Parathyroid adenoma (tissue), 2 donors: ENCODE results near the gene NOS2.
"Not testable (repeated sequence)": the region's sequence is repeated elsewhere in the genome, so short reads cannot be mapped to it uniquely, and the experiment has no call there.

ENCODE experiments used
- H2AFZ ChIP-seq: fragments of 300-600 bp; sonication (generic); one replicate; pipeline ENCODE4 v1.7.0; 2017; ENCODE audit warnings: antibody characterized with exemption, mild to moderate bottlenecking
- H3K27ac ChIP-seq: fragments of 300-600 bp; sonication (generic); one replicate; pipeline ENCODE4 v1.7.0; 2017
- H3K27me3 ChIP-seq: fragments of 300-600 bp; sonication (generic); one replicate; pipeline ENCODE4 v1.7.0; 2017; ENCODE audit warnings: low read length; ENCODE audit not compliant: control insufficient read depth, insufficient read depth
- H3K36me3 ChIP-seq: fragments of 300-600 bp; sonication (generic); one replicate; pipeline ENCODE4 v1.7.0; 2017; ENCODE audit warnings: low read length; ENCODE audit not compliant: control insufficient read depth, insufficient read depth
- H3K4me1 ChIP-seq: fragments of 300-600 bp; sonication (generic); one replicate; pipeline ENCODE4 v1.7.0; 2017; ENCODE audit warnings: control low read depth
- H3K4me2 ChIP-seq: fragments of 300-600 bp; sonication (generic); one replicate; pipeline ENCODE4 v1.7.0; 2017; ENCODE audit warnings: low read length
- H3K4me3 ChIP-seq: fragments of 300-600 bp; sonication (generic); one replicate; pipeline ENCODE4 v1.7.0; 2017; ENCODE audit warnings: low read depth, low read length
- H3K79me2 ChIP-seq: fragments of 300-600 bp; sonication (generic); one replicate; pipeline ENCODE4 v1.7.0; 2017; ENCODE audit warnings: control low read depth
- H3K9ac ChIP-seq: fragments of 300-600 bp; sonication (generic); one replicate; pipeline ENCODE4 v1.7.0; 2017; ENCODE audit warnings: mild to moderate bottlenecking
- H3K9me3 ChIP-seq: fragments of 300-600 bp; sonication (generic); one replicate; pipeline ENCODE4 v1.7.0; 2017; ENCODE audit warnings: low read length; ENCODE audit not compliant: control insufficient read depth
- TF ChIP-seq, protein P1 (sequence below): fragments of 300-600 bp; sonication (generic); IDR thresholded peaks from one replicate; pipeline ENCODE4 v1.7.0; 2017; ENCODE audit warnings: antibody characterized with exemption, mild to moderate bottlenecking
- donor health status: primary hyperparathyroidism.

NOS2 gene

DNA sequence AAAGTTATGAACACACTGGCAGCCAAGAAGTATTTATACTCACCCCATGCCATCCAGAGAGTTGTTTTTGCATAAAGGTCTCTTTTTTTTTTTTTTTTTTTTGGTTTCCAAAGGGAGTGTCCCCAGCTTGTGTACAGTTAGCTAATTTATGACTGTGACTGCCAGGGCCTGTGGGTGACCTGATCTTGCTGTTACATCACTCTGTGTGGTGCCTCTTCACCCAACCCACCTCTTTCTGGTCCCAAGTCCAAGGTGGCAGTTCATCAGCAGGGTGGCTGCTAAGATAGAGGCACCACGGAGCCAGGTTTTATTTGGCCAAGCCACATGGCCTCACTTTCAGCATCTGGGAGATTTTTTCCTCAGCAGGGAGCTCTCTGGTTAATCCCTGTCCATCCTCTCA lies at the start of gene NOS2:
NOS2 (minus strand) TSS at position 8 of the 400 bp plus-strand sequence. CDS start 1,720 bp downstream, outside the sequence.
- no peak within 1 kb of the TSS for H3K4me3 ChIP-seq
- no peak within 1 kb of the TSS for H3K27ac ChIP-seq
- H3K9ac ChIP-seq: no peak within 1 kb of the TSS

GRCh38 chr17:27849474-27850185 lies 49.3 kb upstream of the NOS2 start:
- Histone ChIP-seq H3K9ac (no peak overlapping the region), H3K79me2 (no peaks in the 10 kb centered on the region), H3K4me2 (no peak overlapping the region), H3K27ac (no peak overlapping the region), H3K36me3 (no peaks in the 10 kb centered on the region), H3K27me3 (no peaks in the 10 kb centered on the region), H3K4me3 (no peak overlapping the region), H3K9me3 (no peaks in the 10 kb centered on the region), H2AFZ (no peak overlapping the region), H3K4me1 (no peaks in the 10 kb centered on the region)
- TF ChIP-seq, protein P1, sequence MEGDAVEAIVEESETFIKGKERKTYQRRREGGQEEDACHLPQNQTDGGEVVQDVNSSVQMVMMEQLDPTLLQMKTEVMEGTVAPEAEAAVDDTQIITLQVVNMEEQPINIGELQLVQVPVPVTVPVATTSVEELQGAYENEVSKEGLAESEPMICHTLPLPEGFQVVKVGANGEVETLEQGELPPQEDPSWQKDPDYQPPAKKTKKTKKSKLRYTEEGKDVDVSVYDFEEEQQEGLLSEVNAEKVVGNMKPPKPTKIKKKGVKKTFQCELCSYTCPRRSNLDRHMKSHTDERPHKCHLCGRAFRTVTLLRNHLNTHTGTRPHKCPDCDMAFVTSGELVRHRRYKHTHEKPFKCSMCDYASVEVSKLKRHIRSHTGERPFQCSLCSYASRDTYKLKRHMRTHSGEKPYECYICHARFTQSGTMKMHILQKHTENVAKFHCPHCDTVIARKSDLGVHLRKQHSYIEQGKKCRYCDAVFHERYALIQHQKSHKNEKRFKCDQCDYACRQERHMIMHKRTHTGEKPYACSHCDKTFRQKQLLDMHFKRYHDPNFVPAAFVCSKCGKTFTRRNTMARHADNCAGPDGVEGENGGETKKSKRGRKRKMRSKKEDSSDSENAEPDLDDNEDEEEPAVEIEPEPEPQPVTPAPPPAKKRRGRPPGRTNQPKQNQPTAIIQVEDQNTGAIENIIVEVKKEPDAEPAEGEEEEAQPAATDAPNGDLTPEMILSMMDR: no peak

More for the DNA sequence above, at the start of gene NOS2:
- Histone ChIP-seq H3K9me3 (no peaks in the 10 kb centered on the region), H2AFZ (no peak within 1 kb of the TSS), H3K4me2 (no peak within 1 kb of the TSS), H3K4me1 (no peaks in the 10 kb centered on the region), H3K27me3 (no peaks in the 10 kb centered on the region), H3K36me3 (no peaks in the 10 kb centered on the region), H3K79me2 (no peaks in the 10 kb centered on the region)
- TF ChIP-seq, protein P1: no peak

DNA sequence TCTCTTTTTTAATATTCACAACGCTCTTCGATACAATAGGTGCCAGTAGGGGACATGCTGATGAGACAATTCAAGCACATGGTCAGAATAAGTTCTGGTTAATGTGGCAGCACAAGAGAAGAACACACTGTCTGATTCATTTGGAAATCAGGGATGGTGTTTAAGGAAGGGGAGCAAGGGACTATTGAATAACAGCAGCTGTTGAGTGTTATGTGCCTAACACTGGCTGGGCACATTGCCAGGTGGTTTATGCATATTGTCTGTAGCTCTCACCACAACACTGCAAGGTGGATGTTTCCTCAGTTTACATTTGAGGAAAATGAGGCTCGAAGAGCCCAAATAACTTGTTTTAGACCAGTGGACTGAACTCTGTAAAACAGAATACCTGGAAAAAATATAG lies 48.6 kb upstream of the NOS2 start:
- Histone ChIP-seq H3K9ac (no peak overlapping the region), H3K9me3 (no peaks in the 10 kb centered on the region), H3K36me3 (no peaks in the 10 kb centered on the region), H3K4me3 (no peak overlapping the region), H3K27me3 (no peaks in the 10 kb centered on the region), H2AFZ (no peak overlapping the region), H3K27ac (no peak overlapping the region), H3K4me1 (no peaks in the 10 kb centered on the region), H3K4me2 (no peak overlapping the region), H3K79me2 (no peaks in the 10 kb centered on the region)
- TF ChIP-seq, protein P1: no peak

GRCh38 chr17:27846808-27847307 lies 46.5 kb upstream of the NOS2 start:
- H3K4me3 ChIP-seq, H3K4me2 ChIP-seq, H3K4me1 ChIP-seq, H3K9ac ChIP-seq, H3K27me3 ChIP-seq, H2AFZ ChIP-seq, H3K9me3 ChIP-seq, H3K79me2 ChIP-seq, H3K36me3 ChIP-seq, H3K27ac ChIP-seq: not testable (repeated sequence)

DNA sequence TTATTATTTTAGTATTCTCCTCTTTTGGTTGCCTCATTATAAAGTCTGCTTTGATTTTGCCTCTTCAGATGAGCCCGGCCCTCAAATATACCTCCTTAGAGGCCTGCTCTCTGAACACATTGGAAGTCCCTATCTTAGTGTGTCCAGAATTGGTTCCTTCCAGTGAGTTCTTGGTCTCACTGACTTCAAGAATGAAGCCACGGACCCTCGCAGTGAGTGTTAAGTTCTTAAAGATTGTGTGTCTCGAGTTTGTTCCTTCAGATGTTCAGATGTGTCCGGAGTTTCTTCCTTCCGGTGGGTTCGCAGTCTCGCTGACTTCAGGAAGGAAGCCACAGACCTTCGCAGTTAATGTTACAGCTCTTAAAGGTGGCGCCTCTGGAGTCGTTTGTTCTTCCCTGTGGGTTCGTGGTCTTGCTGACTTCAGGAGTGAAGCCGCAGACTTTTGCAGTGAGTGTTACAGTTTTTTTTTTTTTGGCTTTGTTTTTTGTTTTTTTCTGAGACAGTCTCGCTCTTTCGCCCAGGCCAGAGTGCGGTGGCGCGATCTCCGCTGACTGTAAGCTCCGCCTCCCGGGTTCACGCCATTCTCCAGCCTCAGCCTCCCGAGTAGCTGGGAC lies 45.8 kb upstream of the NOS2 start:
- TF ChIP-seq, protein P1: no peak
- Histone ChIP-seq H3K27me3 (no peaks in the 10 kb centered on the region), H3K4me2 (no peak overlapping the region), H3K36me3 (no peaks in the 10 kb centered on the region), H2AFZ (no peak overlapping the region), H3K9me3 (no peaks in the 10 kb centered on the region), H3K4me3 (no peak overlapping the region), H3K9ac (no peak overlapping the region), H3K4me1 (no peaks in the 10 kb centered on the region), H3K79me2 (no peaks in the 10 kb centered on the region), H3K27ac (no peak overlapping the region)
